Fibroblast of upper back skin (primary cell): ENCODE data around the gene GRAMD2B.
"Not testable (repeated sequence)": the region's sequence is repeated elsewhere in the genome, so short reads cannot be mapped to it uniquely, and the experiment has no call there.

ENCODE experiments used
- DNase-seq: peaks from one replicate; pipeline ENCODE4 v3.0.0-alpha.2; 2013

Gene GRAMD2B, protein sequence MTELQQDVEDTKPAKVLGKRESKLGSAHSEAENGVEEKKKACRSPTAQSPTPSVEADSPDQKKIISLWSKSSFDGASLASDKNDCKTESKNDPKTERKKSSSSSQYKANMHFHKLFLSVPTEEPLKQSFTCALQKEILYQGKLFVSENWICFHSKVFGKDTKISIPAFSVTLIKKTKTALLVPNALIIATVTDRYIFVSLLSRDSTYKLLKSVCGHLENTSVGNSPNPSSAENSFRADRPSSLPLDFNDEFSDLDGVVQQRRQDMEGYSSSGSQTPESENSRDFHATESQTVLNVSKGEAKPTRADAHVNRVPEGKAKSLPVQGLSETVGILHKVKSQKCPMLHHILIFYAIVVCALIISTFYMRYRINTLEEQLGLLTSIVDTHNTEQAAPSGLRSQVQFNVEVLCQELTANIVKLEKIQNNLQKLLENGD

DNA sequence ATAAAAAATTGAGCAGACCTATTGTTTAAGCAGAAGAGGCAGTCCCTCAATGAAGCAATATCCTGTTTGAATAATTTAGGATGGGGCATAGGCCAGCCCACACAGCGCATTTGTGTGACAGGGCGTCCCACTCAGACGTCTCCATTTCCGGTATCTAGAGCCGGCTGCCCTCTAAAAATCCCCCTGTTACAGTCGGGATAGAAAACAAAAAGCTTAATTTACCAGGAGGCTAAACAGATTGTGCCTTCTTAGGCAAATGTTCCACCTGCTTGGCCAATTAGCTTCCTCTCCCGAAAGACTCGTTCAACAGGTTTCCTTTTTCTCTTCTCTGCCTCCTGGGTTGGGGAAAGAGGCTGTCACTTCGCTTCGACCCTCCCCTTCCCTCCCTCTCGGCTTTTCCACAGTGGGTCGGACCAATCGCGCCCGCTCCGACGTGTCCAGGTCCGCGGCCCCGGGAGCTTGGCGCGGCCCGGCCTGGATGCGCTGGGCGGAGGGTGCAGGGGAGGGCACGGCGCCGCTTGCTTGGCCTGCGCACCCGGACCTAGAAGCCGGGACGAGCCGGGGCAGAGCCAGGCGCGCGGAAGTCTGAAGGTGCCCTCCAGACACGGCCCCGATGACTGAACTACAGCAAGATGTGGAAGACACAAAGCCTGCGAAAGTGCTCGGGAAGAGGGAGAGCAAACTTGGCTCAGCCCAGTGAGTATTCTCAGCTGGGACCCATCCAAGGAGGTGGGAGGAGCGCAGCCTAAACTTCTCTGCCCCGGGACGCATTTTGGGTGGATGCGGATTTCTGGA is at the start of gene GRAMD2B:
Gene GRAMD2B, plus strand, starts transcription at position 416 of the 795 bp plus-strand sequence. Its CDS starts 198 bp downstream, at position 614.
- DNase-seq: peak; percentile 80

DNA sequence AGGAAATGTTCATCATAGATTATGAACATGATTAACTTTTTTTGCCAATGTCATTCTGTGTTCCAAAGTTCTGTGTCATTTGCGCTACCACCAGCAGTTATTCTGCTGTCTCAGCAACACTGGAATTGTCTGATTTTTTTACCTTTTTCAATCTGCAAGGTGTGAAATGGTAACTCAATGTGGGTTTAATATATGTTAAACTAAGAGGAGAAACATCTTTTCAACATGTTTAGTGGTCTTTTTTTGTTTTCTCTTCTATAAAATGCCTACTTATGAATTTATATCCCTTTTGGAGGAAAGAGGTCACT is 49.1 kb upstream of the GRAMD2B start:
- no peak for DNase-seq

DNA sequence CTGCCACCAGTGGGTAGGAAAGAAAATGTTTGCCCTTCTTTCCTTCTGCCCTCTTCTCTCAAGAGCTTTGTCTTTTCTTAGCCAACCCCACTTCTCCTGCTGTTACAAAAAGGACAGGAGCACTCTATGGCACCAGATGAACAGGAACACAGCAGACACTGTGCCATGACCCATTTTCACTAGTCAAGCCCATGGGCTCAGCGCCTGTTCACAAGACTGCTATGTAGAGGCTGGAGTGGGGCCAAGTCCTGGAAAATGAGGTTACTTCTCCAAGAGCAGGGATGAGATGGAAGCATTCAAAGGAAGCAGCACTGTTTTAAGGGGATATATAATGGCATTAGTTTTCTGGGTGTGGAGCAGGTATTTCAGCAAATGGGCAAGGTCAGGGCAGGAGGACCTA is 46.8 kb upstream of the GRAMD2B start:
- DNase-seq: no peak

- peak; percentile 69 for DNase-seq
Measured at GRCh38 chr5:126377424-126377823, 45.8 kb upstream of the GRAMD2B start.

DNA sequence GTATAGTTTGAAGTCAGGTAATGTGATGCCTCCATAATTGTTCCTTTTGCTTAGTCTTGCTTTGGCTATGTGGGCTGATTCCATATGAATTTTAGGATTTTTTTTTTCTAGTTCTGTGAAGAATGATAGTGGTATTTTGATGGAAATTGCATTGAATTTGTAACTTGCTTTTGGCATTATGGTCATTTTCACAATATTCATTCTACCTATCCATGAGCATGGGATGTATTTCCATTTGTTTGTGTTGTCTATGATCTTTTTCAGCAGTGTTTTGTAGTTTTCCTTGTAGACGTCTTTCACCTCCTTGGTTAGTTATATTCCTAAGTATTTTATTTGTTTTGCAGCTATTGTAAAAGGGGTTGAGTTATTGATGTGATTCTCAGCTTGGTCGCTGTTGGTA is 42.9 kb upstream of the GRAMD2B start:
- DNase-seq: not testable (repeated sequence)

GRCh38 chr5:126383246-126383645 is 40.0 kb upstream of the GRAMD2B start:
- DNase-seq: peak; percentile 62

- peak; percentile 44 for DNase-seq
Measured at GRCh38 chr5:126383776-126384175, 39.4 kb upstream of the GRAMD2B start.

GRCh38 chr5:126384985-126385384 is 38.2 kb upstream of the GRAMD2B start:
- peak; percentile 95 for DNase-seq

DNA sequence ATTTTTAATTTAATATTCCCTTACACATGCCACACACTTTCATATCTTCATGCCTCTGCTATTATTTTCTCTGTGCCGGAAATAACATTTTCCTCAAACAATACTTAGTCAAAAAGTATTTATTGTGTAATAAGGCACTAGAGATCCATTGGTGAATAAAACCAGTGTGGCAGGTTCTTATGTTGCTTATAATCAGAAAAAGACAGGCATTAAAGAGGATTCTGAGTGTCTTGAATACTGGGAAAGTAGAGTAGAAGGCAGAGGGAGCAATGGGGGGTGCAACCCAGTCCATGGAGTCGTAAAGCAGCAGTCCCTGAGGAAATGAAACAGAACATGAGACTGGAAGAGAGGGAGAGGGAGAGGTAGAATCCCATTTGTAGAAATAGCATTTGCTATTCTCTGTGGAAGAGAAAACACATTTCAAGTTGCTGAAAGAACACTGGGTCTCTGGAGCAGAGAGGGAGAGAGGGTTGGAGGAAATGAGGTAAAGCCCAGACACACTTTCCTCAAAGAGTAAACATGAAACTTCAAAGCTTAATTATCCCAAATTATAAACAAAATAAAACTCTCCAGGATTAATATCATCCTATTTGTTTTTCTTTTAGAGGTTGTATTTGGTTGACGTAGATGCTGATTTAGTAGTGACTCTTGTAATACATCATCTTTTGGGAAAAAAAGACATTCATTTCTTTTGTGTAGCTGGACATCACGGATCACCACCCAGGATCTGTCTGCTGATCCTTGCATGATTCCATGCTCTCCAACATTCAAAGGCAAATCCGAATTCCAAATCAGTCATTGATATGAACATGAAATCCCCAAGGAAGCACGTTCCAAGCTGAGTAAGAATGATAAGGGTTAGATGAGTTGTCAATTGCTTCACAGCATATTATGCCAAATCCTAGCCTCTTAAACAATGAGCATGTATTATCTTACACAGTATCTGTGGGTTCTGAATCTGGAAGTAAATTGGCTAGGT is 37.4 kb upstream of the GRAMD2B start:
- DNase-seq: peak; percentile 48

DNA sequence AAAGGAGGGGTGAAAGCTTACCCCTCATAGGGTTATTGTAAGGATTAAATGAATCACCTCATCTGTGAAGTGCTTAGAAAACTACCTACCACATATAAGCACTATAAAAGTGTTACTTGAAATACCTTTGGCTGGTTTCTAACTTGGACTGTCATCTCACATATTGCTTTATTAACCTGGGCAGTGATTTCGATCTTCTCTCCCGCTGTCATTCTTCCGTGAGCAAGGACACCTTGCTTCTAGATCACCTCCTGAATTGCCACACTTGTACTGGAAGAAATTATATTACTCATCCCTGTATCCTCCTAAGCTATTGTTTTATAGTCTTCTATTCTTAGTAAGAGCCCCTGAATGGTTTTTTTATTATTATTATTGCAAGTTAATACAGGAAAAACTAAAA is 34.0 kb upstream of the GRAMD2B start:
- no peak for DNase-seq

GRCh38 chr5:126390051-126390450 is 33.2 kb upstream of the GRAMD2B start:
- no peak for DNase-seq

- DNase-seq: no peak
Measured at GRCh38 chr5:126391386-126391785, 31.8 kb upstream of the GRAMD2B start.

DNA sequence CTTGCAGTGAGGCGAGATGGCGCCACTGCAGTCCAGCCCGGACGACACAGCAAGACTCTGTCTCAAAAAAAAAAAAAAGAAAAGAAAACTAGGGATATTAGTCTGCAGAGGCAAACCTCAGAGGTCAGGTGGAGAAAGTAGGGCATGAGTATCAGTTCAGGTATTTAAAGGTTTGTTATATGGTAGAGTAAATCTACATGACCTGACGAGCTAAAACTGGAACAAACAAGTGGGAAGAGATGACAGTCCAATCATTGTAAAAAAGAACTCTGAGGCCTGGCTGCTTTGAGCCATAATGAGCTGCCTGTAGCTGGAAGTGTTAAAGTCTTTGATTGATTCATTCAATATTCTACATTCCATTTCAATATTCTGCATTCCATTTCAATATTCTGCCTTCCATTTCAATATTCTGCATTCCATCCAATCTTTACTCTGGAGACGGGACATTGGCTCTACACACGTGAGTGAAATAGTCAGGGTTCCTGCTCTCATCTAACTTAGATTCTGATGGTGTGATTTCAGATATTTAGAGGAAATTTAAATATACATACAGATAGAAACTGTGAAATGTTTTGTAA is 28.9 kb upstream of the GRAMD2B start:
- peak; percentile 57 for DNase-seq

- DNase-seq: peak; percentile 72
Measured at GRCh38 chr5:126395198-126395597, 28.0 kb upstream of the GRAMD2B start.

- DNase-seq: no peak
Measured at GRCh38 chr5:126395605-126396004, 27.6 kb upstream of the GRAMD2B start.

- DNase-seq: not testable (repeated sequence)
Measured at GRCh38 chr5:126396721-126397120, 26.5 kb upstream of the GRAMD2B start.

DNA sequence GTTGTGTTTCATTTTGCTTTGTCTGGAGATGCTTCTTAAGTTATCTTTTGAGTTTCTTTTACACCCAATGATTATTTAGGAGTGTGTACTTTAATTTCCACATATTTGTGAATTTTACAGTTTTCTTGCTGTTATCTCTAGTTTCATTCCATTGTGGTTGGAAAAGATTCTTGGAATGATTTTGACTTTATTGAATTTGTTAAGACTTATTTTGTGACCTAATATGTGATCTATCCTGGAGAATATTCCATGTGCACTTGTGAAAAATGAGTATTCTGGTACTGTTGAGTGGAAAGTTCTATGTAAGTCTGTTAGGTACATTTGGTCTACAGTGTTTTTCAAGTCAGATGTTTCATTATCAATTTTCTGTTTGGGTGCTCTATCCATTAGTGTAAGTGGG is 24.4 kb upstream of the GRAMD2B start:
- DNase-seq: peak; percentile 47

- no peak for DNase-seq
Measured at GRCh38 chr5:126400621-126401251, 22.5 kb upstream of the GRAMD2B start.

DNA sequence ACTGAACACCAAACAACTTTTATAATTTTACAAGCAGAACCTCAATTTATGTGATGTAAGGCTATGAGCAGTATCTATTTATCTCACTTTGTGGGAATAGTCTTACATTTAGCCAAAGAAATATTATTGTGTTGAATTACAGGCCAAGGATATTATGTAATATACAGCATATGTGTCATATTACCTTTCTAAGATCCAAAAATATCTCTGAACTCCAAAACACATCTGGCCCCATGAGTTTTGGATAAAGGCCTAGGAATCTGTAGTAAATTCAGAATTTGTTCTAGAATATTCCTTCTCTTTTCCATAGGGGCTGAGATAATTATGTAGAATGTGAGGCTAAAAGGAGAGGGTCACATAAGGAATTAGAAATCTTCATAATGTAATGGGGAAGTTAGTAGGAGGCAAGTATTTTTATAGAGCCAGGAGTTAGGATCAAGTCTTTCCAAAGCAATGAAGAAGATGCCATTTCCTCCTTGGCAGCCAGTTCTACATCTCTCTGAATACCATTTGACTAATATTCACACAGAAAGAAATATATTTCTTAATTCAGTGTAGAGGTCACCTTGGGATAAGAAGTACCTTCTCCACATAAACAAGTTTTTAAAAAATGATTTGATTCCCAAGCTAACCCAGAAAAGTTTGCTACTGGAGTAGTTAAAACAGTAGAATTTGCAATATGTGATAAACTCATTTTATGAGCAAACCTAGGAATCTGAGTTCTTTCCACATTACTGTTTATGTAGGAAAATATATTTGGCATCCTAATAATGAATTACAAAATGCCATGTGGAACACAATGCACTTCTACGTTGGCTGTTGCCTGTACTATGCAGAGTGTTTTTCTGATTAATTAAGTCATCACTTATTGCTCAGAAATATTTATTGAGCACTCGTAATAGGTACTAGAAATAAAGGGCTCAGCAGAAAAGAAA is 20.3 kb upstream of the GRAMD2B start:
- peak; percentile 45 for DNase-seq

DNA sequence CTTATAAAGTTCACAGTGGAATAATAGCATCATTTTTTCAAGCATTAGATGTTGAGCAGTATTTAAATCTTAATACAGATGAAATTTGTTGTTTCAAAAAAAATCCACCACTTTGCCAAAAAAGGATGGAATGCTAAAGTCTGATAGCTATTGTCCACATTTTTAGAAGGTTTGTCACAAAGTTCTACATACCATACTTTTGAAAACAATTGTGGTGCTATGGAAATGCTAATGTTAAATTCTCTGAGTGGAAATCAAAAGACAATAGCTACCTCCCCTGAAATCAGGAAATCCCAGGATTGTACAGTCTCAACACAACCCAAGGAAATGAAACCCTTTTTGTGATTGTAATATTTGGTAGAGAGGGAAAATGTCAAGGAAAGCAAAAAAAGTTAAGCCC is 19.3 kb upstream of the GRAMD2B start:
- DNase-seq: peak; percentile 86

DNA sequence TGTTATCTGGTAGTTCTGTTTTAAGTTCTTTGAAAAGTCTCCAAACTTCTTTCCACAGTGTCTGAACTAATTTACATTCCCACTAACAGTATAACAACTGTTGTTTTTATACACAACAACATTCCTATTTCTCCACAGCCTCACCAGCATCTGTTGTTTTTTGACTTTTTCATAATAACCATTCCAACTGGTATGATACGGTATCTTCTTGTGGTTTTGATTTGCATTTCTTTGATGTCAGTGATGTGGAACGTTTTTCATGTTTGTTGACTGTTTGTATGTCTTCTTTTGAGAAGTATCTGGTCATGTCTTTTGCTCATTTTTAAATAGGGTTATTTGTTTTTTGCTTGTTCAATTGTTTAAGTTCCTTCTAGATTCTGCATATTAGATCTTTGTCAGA is 12.6 kb upstream of the GRAMD2B start:
- no peak for DNase-seq
